OCI-LY7 (cell line): ENCODE results near the gene HS3ST5. TPM values are rescaled to one million over a fixed set of nuclear protein-coding genes. Genes with fewer than 3 reads are reported as not detected.

ENCODE experiments used
- BruUV-seq: library from RNA; stranded (reverse); fragments of 400-500 nt; replicated peaks from 2 replicates; lab custom pipeline; 2021; lab: Mats Ljungman, UMichigan
- CTCF ChIA-PET: fragments of 300-600 bp; sonication (Branson Sonifier 250); formaldehyde crosslinking; loops from one replicate; lab custom pipeline; 2022; ENCODE audit warnings: antibody characterized with exemption; ENCODE audit not compliant: unreplicated experiment; lab: Charles Lee
- POLR2A ChIA-PET: fragments of 300-600 bp; sonication (Branson Sonifier 250); formaldehyde crosslinking; loops from one replicate; lab custom pipeline; 2022; ENCODE audit warnings: antibody characterized with exemption; lab: Charles Lee
- DNase-seq: peaks from one replicate; pipeline ENCODE4 v3.0.0-alpha.2; 2015; ENCODE audit warnings: low spot score
- H2AFZ ChIP-seq: fragments of 200-600 bp; sonication (generic), shearing (Covaris generic); 2 replicates; pipeline ENCODE4 v1.6.1; 2014; ENCODE audit warnings: mild to moderate bottlenecking, antibody characterized with exemption, low read length, moderate library complexity
- H3K27ac ChIP-seq: fragments of 200-600 bp; sonication (generic); 2 replicates; pipeline ENCODE4 v1.5.1; 2014; ENCODE audit warnings: mixed run types, low read depth, mild to moderate bottlenecking, moderate library complexity, low read length, inconsistent platforms; ENCODE audit not compliant: poor library complexity, severe bottlenecking
- H3K36me3 ChIP-seq: fragments of 200-600 bp; sonication (generic); 2 replicates; pipeline ENCODE4 v1.6.1; 2014; ENCODE audit warnings: mild to moderate bottlenecking, antibody characterized with exemption, low read length, moderate library complexity, mixed read lengths; ENCODE audit not compliant: insufficient read depth
- H3K4me1 ChIP-seq: fragments of 200-600 bp; sonication (generic); 2 replicates; pipeline ENCODE4 v1.5.1; 2014; ENCODE audit warnings: mild to moderate bottlenecking, low read length; ENCODE audit not compliant: insufficient read depth, poor library complexity, severe bottlenecking
- H3K4me2 ChIP-seq: fragments of 200-600 bp; sonication (generic); 2 replicates; pipeline ENCODE4 v1.6.1; 2014; ENCODE audit warnings: mild to moderate bottlenecking, low read length
- H3K4me3 ChIP-seq: fragments of 200-600 bp; sonication (generic); 2 replicates; pipeline ENCODE4 v1.5.1; 2014; ENCODE audit warnings: mild to moderate bottlenecking, low read depth, low read length; ENCODE audit not compliant: poor library complexity, severe bottlenecking
- H3K79me2 ChIP-seq: fragments of 200-600 bp; sonication (generic); 2 replicates; pipeline ENCODE4 v1.6.1; 2016; ENCODE audit warnings: low read depth, mild to moderate bottlenecking, low read length, moderate library complexity, mixed read lengths; ENCODE audit not compliant: insufficient read depth
- H3K9me2 ChIP-seq: fragments of 200-600 bp; sonication (generic); 2 replicates; pipeline ENCODE4 v1.6.1; 2016; ENCODE audit warnings: mild to moderate bottlenecking, low read length, mixed read lengths; ENCODE audit not compliant: insufficient read depth
- H3K9me3 ChIP-seq: fragments of 200-600 bp; sonication (generic); 2 replicates; pipeline ENCODE4 v1.6.1; 2014; ENCODE audit warnings: mild to moderate bottlenecking, mixed run types, low read length, mixed read lengths
- H4K20me1 ChIP-seq: fragments of 200-600 bp; sonication (generic); 2 replicates; pipeline ENCODE4 v1.6.1; 2014; ENCODE audit warnings: mild to moderate bottlenecking, antibody characterized with exemption, low read length, moderate library complexity, mixed read lengths; ENCODE audit not compliant: insufficient read depth
- CTCF ChIP-seq: fragments of 200-600 bp; sonication (generic); conservative IDR thresholded peaks from 2 replicates; pipeline ENCODE4 v1.5.1; 2014; ENCODE audit warnings: mild to moderate bottlenecking, antibody characterized with exemption, low read length, moderate library complexity, mixed read lengths
- EZH2phosphoT487 ChIP-seq: fragments of 200-600 bp; sonication (generic); IDR thresholded peaks from 2 replicates; pipeline ENCODE4 v1.6.1; 2018; ENCODE audit warnings: low read depth, borderline replicate concordance, mild to moderate bottlenecking, mixed run types, antibody characterized with exemption, low read length, moderate library complexity, mixed read lengths
- intact Hi-C: fragments of 100-400 bp; cut with micrococcal nuclease; formaldehyde crosslinking; loops from one replicate; pipeline ENCODE4 v1.10.0; 2022; ENCODE audit not compliant: unreplicated experiment
- total RNA-seq, 2 experiments: library from RNA; depleted of rRNA in 1 of 2; stranded (reverse); fragments of >200 nt in 1 of 2; shearing (Covaris generic) in 1 of 2; gene quantifications; 2 replicates each; pipeline ENCODE4 v1.2.3, GENCODE V29; 2014 to 2022

HS3ST5 gene
- total RNA-seq, 2 experiments from 2014 or later, result not detected

- H3K27ac ChIP-seq, result no peak overlapping the region
- no peaks in the 10 kb centered on the region for H3K4me1 ChIP-seq
- H3K4me2 ChIP-seq, result no peak overlapping the region
- no peak overlapping the region for H3K4me3 ChIP-seq
- no peak overlapping the region for H2AFZ ChIP-seq
- CTCF ChIA-PET, result no interaction called here
- no peaks in the 10 kb centered on the region for H3K9me2 ChIP-seq
- BruUV-seq, result no TSS peak
- no peak for TF ChIP-seq EZH2phosphoT487
- no peak for TF ChIP-seq CTCF
- POLR2A ChIA-PET, result interaction anchor here (0.6 kb wide), 1 partner anchor 918 kb away, joined by 3 read pairs; no protein-coding TSS in a partner anchor
- no peaks in the 10 kb centered on the region for H4K20me1 ChIP-seq
- no peak for DNase-seq
- H3K79me2 ChIP-seq, result no peaks in the 10 kb centered on the region
- intact Hi-C loops, result loop anchor here (10.0 kb wide), 1 partner anchor 106 kb away; no protein-coding TSS in a partner anchor
- no peaks in the 10 kb centered on the region for H3K36me3 ChIP-seq
- H3K9me3 ChIP-seq, result no peaks in the 10 kb centered on the region
Observed at GRCh38 chr6:114101255-114101654, 241.6 kb downstream of the HS3ST5 start.

- Histone ChIP-seq H2AFZ (0 out of 2 replicates have a peak overlapping the region, but pooled peaks have one; percentile 10), H3K9me3 (no peaks in the 10 kb centered on the region), H4K20me1 (no peaks in the 10 kb centered on the region), H3K36me3 (no peaks in the 10 kb centered on the region), H3K4me2 (no peak overlapping the region), H3K27ac (no peak overlapping the region), H3K4me3 (no peak overlapping the region), H3K79me2 (no peaks in the 10 kb centered on the region), H3K4me1 (no peaks in the 10 kb centered on the region), H3K9me2 (no peaks in the 10 kb centered on the region)
- no peak for DNase-seq
- POLR2A ChIA-PET, result interaction anchor here (2.3 kb wide), 1 partner anchor 8 kb away, joined by 7 read pairs; no protein-coding TSS in a partner anchor
- TF ChIP-seq EZH2phosphoT487, result no peak
- BruUV-seq, result no TSS peak
- intact Hi-C loops, result loop anchor here (10.0 kb wide), 1 partner anchor 106 kb away; no protein-coding TSS in a partner anchor
- CTCF ChIA-PET, result no interaction called here
Observed at GRCh38 chr6:114100215-114100994, 242.4 kb downstream of the HS3ST5 start.

GRCh38 chr6:114096561-114097172 lies 246.2 kb downstream of the HS3ST5 start:
- intact Hi-C loops, result no loop called here
- Histone ChIP-seq H3K4me3 (no peak overlapping the region), H2AFZ (no peak overlapping the region), H3K9me3 (no peaks in the 10 kb centered on the region), H3K27ac (no peak overlapping the region), H3K4me1 (no peaks in the 10 kb centered on the region), H3K9me2 (no peaks in the 10 kb centered on the region), H3K4me2 (no peak overlapping the region), H4K20me1 (no peaks in the 10 kb centered on the region), H3K79me2 (no peaks in the 10 kb centered on the region), H3K36me3 (no peaks in the 10 kb centered on the region)
- POLR2A ChIA-PET, result no interaction called here
- DNase-seq, result peak; percentile 49
- TF ChIP-seq CTCF (peak; percentile 94), EZH2phosphoT487 (no peak)
- CTCF ChIA-PET, result no interaction called here
- no TSS peak for BruUV-seq
